Activated naive CD4-positive, alpha-beta T cell (primary cell): Measurements from ENCODE around the gene ICAM3.
A peak's percentile ranks its signal among the peaks of the same experiment; 100 is the strongest.
"Not testable (repeated sequence)": the region's sequence is repeated elsewhere in the genome, so short reads cannot be mapped to it uniquely, and the experiment has no call there.

Experiments used
- DNase-seq, 4 experiments: peaks; one replicate each; lab custom pipeline; 2025; lab: John Stamatoyannopoulos, UW

The ICAM3 gene

GRCh38 chr19:10352764-10353671 lies 13.6 kb upstream of the ICAM3 start:
- no peak for DNase-seq

- DNase-seq: no peak
These were observed 7.1 kb upstream of the ICAM3 start for GRCh38 chr19:10346509-10346908.

GRCh38 chr19:10344780-10345179 lies 5.4 kb upstream of the ICAM3 start:
- DNase-seq: no peak

DNA sequence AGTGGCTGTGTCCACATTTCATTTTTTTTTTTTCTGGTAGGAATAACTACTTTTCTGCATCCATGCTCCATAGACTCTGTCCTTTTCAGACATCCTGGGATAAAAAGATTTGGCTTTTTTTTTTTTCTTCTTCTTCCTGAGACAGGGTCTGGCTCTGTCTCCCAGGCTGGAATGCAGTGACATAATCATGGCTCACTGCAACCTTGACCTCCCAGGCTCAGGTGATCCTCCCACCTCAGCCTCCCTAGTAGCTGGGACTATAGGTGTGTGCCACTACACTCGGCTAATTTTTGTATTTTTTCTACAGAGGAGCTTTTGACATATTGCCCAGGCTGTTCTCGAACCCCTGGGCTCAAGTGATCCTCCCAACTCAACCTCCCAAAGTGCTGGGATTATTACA lies 4.1 kb upstream of the ICAM3 start:
- no peak for DNase-seq

DNA sequence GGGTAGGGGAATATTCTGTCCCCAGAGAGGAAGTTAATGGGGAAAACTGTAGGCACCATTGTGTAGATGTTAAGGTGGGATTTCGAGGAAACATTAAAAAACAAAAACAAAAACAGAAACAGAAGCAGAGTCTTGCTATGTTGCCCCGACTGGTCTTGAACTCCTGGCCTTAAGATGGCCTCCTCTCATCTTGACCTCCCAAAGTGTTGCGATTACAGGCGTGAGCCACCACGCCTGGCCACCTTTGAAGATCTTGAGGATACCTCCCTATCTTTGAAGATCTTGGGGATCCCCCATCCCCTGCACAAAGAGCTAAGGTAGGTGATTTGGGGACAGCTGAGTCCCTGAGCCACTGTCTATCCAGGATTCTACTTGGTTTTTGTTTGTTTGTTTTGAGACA lies 553 bp upstream of the ICAM3 start:
- DNase-seq: no peak

DNA sequence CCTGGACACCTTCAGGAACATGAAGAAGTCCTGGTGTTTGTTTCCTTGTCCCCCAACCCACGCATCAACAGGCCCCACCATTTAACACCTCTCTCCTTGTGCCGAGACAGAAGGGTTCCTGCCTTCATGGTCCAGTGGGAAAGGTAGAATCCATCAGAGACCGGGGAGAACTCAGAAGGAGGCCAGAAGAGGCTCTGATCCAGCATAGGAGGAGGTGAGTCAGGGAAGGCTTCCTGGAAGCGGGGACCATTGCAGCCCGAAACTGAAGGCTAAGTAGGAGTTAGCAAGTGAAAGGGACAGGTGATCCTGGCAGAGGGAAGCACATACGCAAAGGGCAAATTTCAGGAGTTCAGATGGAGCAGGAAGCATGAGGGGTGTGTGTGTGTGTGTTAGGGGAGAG lies 484 bp downstream of the ICAM3 start:
- no peak for DNase-seq

DNA sequence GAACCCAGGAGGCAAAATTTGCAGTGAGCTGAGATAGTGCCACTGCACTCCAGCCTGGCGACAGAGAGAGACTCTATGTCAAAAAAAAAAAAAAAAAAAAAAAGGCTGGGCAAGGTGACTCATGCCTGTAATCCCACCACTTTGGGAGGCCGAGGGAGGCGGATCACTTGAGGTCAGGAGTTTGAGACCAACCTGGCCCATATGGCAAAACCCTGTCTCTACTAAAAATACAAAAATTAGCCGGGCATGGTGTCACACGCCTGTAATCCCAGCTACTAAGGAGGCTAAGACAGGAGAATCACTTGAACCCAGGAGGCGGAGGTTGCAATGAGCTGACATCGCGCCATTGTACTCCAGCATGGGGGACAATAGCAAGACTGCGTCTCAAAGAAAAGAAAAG lies 2.7 kb downstream of the ICAM3 start:
- not testable (repeated sequence) for DNase-seq

- DNase-seq: no peak
These were observed 4.0 kb downstream of the ICAM3 start for GRCh38 chr19:10335352-10335985.

GRCh38 chr19:10334588-10335351 lies 4.7 kb downstream of the ICAM3 start:
- no peak for DNase-seq

DNA sequence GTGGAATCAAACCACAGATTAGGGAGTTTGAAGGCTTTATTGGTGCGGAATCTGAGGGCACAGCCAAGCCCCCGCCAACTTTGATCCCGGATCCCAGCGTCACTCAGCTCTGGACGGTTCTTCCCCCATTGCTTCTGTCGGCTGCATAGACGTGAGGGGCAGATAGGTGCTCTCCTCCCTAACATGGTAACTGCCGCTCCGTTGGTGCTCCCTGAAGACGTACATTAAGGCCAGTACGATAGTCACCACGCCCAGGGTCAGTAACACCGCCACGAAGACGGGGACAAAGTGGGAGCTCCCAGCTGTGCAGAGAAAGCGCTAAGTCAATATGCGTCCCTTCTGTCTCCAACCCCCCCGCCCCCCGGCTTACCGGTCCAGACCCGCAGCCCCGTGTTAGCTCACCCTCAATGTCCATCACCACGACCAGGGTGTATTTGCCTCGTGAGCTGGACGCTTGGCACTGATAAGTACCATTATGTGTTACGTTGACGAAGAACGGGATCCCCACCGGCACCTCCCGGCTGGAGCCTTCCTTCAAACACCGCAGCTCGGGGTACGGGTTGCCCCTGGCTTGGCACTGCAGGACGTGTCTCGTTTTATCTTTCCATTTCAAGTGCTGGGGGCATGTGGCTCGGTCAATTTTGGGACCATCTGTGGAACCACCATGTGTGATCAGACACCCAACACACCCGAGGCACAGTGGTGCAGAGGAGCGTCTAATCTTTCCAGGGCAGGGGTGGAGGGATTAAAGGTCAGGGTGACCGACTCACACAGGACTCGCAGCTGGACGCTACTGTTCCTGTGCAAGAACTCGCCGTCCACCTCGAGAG lies 5.5 kb downstream of the ICAM3 start:
- no peak for DNase-seq

- DNase-seq: peak; percentile 89 to 97 (median 94)
These were observed 6.3 kb downstream of the ICAM3 start, which contains the start of gene RAVER1 for GRCh38 chr19:10332965-10333757. TSS of gene RAVER1 (minus strand) at chr19:10333529. CDS start at chr19:10333507, 22 bp downstream.

- DNase-seq: no peak
These were observed 7.1 kb downstream of the ICAM3 start for GRCh38 chr19:10332158-10332964.

- DNase-seq: no peak
These were observed 9.9 kb downstream of the ICAM3 start for GRCh38 chr19:10329555-10329954.

DNA sequence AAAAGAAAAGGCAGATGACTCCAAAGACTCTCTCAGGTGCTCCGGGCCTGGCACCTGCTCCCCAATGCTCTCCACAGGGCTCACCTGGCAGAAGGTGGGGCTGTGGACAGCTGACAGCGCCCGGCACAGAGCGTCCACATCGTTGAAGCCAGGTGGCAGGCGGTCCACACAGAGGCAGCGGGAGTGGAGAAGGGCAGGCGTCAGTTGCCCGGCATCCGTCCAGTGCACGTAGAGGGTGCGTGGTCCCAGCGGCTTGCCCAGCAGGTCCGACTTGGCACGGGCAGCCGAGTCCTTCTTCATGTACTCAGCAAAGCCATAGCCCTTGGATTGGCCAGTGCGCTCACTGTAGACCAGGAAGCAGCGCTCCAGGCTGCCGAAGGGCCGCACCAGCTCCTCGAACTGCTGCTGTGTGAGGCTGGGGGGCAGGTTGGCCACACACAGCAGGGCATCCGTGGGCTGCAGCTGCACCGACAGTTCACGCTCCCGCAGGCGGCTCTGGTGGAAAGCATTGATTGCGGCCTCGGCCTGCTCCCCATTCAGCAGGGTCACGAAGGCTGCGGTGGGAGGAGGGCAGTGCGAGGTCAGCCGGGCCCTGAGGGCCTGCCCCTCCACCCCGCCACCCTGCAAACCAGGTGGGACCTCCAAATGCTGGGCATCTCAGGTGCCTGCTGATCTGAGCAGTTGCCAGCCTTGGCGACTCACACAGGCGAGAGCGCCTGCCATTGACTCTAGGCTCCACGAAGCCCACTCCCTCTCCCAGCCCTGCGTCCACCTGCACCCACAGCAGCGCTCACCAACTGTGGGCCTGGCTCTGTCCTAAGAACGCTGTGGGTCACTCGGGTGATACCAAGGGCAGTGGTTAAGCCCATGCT lies 10.6 kb downstream of the ICAM3 start:
- no peak for DNase-seq

GRCh38 chr19:10327793-10328192 lies 11.6 kb downstream of the ICAM3 start:
- no peak for DNase-seq

GRCh38 chr19:10325732-10326131 lies 13.7 kb downstream of the ICAM3 start:
- DNase-seq: no peak

DNA sequence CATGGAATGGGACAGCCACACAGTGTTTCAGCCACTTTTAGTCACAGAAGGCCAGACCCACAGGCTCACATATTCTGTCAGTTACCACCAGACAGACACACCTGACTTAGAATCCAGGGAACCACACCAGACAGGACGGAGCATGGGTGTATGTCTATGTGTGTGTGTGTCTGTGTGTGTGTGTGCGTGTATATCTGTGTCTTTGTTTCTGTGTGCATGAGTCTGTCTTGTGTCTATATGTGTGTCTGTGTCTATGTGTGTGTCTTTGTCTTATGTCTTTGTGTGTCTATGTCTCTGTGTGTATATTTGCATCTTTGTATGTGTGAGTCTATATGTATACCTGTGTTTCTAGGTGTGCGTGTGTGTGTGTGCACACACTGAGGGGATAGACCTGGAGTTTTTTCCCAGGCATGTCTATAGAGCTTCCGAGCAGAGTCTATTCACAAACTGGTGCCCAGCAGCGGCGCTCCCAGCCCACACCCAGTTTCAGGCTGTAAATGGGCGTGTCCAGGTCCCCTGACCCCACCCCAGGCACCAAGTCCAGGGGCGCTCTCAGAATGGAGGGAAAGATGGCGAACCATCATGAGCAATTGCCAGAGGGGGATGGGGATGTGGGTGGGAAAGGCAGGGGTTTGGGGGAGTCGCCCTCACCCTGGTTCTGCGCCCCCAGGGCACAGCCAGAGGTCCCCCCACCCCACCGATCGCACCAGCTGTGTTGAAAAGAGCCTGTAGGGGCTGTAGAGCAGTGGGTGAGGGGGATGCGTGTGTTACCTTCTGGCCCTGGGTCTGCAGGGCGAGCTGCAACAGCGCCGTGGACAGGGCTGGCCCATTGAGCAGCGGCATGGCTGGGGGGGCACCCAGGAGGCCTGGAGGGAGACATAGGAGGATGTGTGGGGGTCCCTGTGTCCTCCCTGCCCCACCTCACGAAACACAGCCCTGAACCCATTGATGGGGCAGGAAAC lies 17.3 kb downstream of the ICAM3 start:
- no peak for DNase-seq

- no peak for DNase-seq
These were observed 18.0 kb downstream of the ICAM3 start for GRCh38 chr19:10321417-10321797.
